Neural cell (in vitro differentiated cells): Measurements from ENCODE around the gene BMPR2. TPM values are rescaled to one million over a fixed set of nuclear protein-coding genes. Genes with fewer than 3 reads are reported as not detected.
"Not testable (repeated sequence)": the region's sequence is repeated elsewhere in the genome, so short reads cannot be mapped to it uniquely, and the experiment has no call there.

Experiments used
- H2AFZ ChIP-seq: fragments of 200-600, 300-800 bp; sonication (generic), shearing (Covaris generic); 2 replicates; pipeline ENCODE4 v1.6.0; 2014; ENCODE audit warnings: low read depth, mild to moderate bottlenecking, antibody characterized with exemption, low read length, moderate library complexity
- H3F3A ChIP-seq: fragments of 200-600 bp; shearing (Covaris generic); 2 replicates; pipeline ENCODE4 v1.6.1; 2016; ENCODE audit warnings: mild to moderate bottlenecking, moderate library complexity, mixed read lengths, antibody characterized with exemption, low read length; ENCODE audit not compliant: insufficient read depth, poor library complexity, severe bottlenecking
- H3K27ac ChIP-seq: fragments of 200-600, 300-800 bp; sonication (generic), shearing (Covaris generic); 2 replicates; pipeline ENCODE4 v1.5.1; 2014; ENCODE audit warnings: mild to moderate bottlenecking, low read length, moderate library complexity
- H3K27me3 ChIP-seq: fragments of 300-800, 200-600 bp; sonication (generic), shearing (Covaris generic); 2 replicates; pipeline ENCODE4 v1.6.0; 2014; ENCODE audit warnings: mild to moderate bottlenecking, low read depth, low read length, moderate library complexity; ENCODE audit not compliant: insufficient read depth
- H3K36me3 ChIP-seq: fragments of 300-800, 200-600 bp; sonication (generic), shearing (Covaris generic); 2 replicates; pipeline ENCODE4 v1.5.1; 2014; ENCODE audit warnings: mild to moderate bottlenecking, antibody characterized with exemption, low read length, moderate library complexity; ENCODE audit not compliant: insufficient read depth
- H3K4me2 ChIP-seq: fragments of 300-800, 200-600 bp; sonication (generic), shearing (Covaris generic); 2 replicates; pipeline ENCODE4 v1.6.0; 2014; ENCODE audit warnings: mild to moderate bottlenecking, low read length
- H3K4me3 ChIP-seq: fragments of 300-800, 200-600 bp; sonication (generic), shearing (Covaris generic); 2 replicates; pipeline ENCODE4 v1.5.1; 2014; ENCODE audit warnings: mild to moderate bottlenecking, low read length, moderate library complexity
- H3K79me2 ChIP-seq: fragments of 200-600 bp; shearing (Covaris generic); replicated peaks from 2 replicates; pipeline ENCODE4 v1.6.0; 2014; ENCODE audit warnings: mild to moderate bottlenecking, low read length, moderate library complexity; ENCODE audit not compliant: insufficient read depth
- H3K9ac ChIP-seq: fragments of 300-800, 200-600 bp; sonication (generic), shearing (Covaris generic); 2 replicates; pipeline ENCODE4 v1.6.1; 2016; ENCODE audit warnings: mild to moderate bottlenecking, low read length, mixed read lengths
- H3K9me2 ChIP-seq: fragments of 200-600 bp; shearing (Covaris generic); 2 replicates; pipeline ENCODE4 v1.6.1; 2016; ENCODE audit warnings: mild to moderate bottlenecking, low read length, mixed read lengths; ENCODE audit not compliant: insufficient read depth
- H3K9me3 ChIP-seq: fragments of 200-600, 300-800 bp; sonication (generic), shearing (Covaris generic); 2 replicates; pipeline ENCODE4 v1.6.1; 2016; ENCODE audit warnings: mild to moderate bottlenecking, mixed run types, low read length, moderate library complexity, mixed read lengths
- H4K20me1 ChIP-seq: fragments of 200-600 bp; shearing (Covaris generic); 2 replicates; pipeline ENCODE4 v1.6.1; 2016; ENCODE audit warnings: mild to moderate bottlenecking, mixed run types; ENCODE audit not compliant: insufficient read depth
- EP300 ChIP-seq: fragments of 450-650 bp; conservative IDR thresholded peaks from 2 replicates; pipeline ENCODE4 v1.6.1; 2014; ENCODE audit warnings: antibody characterized with exemption, mild to moderate bottlenecking, moderate library complexity; ENCODE audit not compliant: poor library complexity, severe bottlenecking
- EZH2 ChIP-seq: fragments of 200-600, 300-800 bp; shearing (Covaris generic), sonication (generic); IDR thresholded peaks from 2 replicates; pipeline ENCODE4 v1.6.1; 2014; ENCODE audit warnings: antibody characterized with exemption, low read length, borderline replicate concordance, mild to moderate bottlenecking; ENCODE audit not compliant: insufficient read depth, poor library complexity, severe bottlenecking
- MXI1 ChIP-seq: fragments of 450-650 bp; conservative IDR thresholded peaks from 2 replicates; pipeline ENCODE4 v1.6.1; 2014; ENCODE audit warnings: antibody characterized with exemption, mild to moderate bottlenecking; ENCODE audit not compliant: poor library complexity, severe bottlenecking
- POLR2AphosphoS5 ChIP-seq: IDR thresholded peaks from 2 replicates; pipeline ENCODE4 v1.6.1; 2012
- RAD21 ChIP-seq: fragments of 450-650 bp; conservative IDR thresholded peaks from 2 replicates; pipeline ENCODE4 v1.6.1; 2014; ENCODE audit warnings: antibody characterized with exemption, mild to moderate bottlenecking, moderate library complexity
- SMC3 ChIP-seq: fragments of 450-650 bp; conservative IDR thresholded peaks from 2 replicates; pipeline ENCODE4 v1.6.1; 2014; ENCODE audit warnings: antibody characterized with exemption, mild to moderate bottlenecking, moderate library complexity; ENCODE audit not compliant: poor library complexity
- TAF1 ChIP-seq: IDR thresholded peaks from 2 replicates; pipeline ENCODE4 v1.6.1; 2012; ENCODE audit warnings: low read depth
- polyA plus RNA-seq: library from polyadenylated mRNA; depleted of rRNA; stranded (reverse); fragments of >200 nt; gene quantifications from 2 replicates; pipeline ENCODE4 v1.2.3, GENCODE V29; 2014
- TF ChIP-seq, protein P1 (sequence below): IDR thresholded peaks from 2 replicates; pipeline ENCODE4 v1.6.1; 2012; ENCODE audit warnings: borderline replicate concordance
- TF ChIP-seq, protein P2 (sequence below): fragments of 450-650 bp; IDR thresholded peaks from 2 replicates; pipeline ENCODE4 v1.5.1; 2014; ENCODE audit warnings: antibody characterized with exemption, mild to moderate bottlenecking, moderate library complexity; ENCODE audit not compliant: poor library complexity, severe bottlenecking

Gene BMPR2
- polyA plus RNA-seq, 1 donor from 2014 or later: 18.4 TPM

DNA sequence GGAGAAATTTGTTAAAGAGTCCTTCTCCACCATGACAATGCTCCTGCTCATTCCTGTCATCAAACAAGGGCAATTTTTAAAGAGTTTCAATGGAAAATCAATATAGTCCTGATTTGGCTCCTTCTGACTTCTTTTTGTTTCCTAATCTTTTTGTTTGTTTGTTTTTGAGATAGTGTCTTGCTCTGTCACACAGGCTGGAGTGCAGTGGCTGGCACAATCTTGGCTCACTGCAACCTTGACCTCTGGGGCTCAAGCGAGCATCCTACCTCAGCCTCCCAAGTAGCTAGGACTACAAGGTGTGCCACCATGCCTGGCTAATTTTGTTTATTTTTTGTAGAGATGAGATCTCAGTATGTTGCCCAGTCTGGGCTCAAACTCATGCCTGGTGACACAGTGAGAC, 58.3 kb downstream of the BMPR2 start (continued):
- TF ChIP-seq MXI1: no peak

DNA sequence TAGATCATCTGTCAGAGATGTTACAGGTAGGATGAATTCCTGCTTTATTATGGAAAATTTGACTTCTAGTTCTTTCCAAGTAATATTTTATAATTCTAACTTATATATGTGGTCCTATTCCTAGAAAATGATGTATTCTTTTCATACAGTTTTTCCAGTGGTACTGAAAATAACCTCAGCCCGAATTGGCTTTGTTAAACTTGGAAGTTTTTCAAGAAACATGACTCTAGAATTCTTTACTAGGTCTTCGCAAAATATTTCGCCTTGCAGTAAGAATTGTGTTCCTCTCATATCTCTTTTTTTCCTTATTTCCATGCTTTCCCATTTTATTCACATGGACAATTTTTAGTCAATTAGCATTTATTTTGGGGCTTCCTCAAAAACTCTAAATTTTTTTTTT, 60.5 kb downstream of the BMPR2 start:
- no peak overlapping the region for H3K9ac ChIP-seq
- H3K27me3 ChIP-seq: no peaks in the 10 kb centered on the region
- no peaks in the 10 kb centered on the region for H3K36me3 ChIP-seq
- H3K79me2 ChIP-seq: peaks cover 20% of the 10 kb centered on the region
- no peak overlapping the region for H2AFZ ChIP-seq
- H4K20me1 ChIP-seq: no peaks in the 10 kb centered on the region
- H3K4me2 ChIP-seq: no peak overlapping the region
- no peak overlapping the region for H3K27ac ChIP-seq
- H3K4me3 ChIP-seq: no peak overlapping the region
- no peaks in the 10 kb centered on the region for H3K9me2 ChIP-seq
- H3F3A ChIP-seq: no peaks in the 10 kb centered on the region
- H3K9me3 ChIP-seq: no peaks in the 10 kb centered on the region
- TF ChIP-seq TAF1: no peak
- TF ChIP-seq EZH2: no peak
- TF ChIP-seq, protein P1, sequence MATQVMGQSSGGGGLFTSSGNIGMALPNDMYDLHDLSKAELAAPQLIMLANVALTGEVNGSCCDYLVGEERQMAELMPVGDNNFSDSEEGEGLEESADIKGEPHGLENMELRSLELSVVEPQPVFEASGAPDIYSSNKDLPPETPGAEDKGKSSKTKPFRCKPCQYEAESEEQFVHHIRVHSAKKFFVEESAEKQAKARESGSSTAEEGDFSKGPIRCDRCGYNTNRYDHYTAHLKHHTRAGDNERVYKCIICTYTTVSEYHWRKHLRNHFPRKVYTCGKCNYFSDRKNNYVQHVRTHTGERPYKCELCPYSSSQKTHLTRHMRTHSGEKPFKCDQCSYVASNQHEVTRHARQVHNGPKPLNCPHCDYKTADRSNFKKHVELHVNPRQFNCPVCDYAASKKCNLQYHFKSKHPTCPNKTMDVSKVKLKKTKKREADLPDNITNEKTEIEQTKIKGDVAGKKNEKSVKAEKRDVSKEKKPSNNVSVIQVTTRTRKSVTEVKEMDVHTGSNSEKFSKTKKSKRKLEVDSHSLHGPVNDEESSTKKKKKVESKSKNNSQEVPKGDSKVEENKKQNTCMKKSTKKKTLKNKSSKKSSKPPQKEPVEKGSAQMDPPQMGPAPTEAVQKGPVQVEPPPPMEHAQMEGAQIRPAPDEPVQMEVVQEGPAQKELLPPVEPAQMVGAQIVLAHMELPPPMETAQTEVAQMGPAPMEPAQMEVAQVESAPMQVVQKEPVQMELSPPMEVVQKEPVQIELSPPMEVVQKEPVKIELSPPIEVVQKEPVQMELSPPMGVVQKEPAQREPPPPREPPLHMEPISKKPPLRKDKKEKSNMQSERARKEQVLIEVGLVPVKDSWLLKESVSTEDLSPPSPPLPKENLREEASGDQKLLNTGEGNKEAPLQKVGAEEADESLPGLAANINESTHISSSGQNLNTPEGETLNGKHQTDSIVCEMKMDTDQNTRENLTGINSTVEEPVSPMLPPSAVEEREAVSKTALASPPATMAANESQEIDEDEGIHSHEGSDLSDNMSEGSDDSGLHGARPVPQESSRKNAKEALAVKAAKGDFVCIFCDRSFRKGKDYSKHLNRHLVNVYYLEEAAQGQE: no peak
- TF ChIP-seq RAD21: no peak
- TF ChIP-seq EP300: no peak
- no peak for TF ChIP-seq SMC3
- no peak for TF ChIP-seq POLR2AphosphoS5
- TF ChIP-seq MXI1: no peak
- TF ChIP-seq, protein P2, sequence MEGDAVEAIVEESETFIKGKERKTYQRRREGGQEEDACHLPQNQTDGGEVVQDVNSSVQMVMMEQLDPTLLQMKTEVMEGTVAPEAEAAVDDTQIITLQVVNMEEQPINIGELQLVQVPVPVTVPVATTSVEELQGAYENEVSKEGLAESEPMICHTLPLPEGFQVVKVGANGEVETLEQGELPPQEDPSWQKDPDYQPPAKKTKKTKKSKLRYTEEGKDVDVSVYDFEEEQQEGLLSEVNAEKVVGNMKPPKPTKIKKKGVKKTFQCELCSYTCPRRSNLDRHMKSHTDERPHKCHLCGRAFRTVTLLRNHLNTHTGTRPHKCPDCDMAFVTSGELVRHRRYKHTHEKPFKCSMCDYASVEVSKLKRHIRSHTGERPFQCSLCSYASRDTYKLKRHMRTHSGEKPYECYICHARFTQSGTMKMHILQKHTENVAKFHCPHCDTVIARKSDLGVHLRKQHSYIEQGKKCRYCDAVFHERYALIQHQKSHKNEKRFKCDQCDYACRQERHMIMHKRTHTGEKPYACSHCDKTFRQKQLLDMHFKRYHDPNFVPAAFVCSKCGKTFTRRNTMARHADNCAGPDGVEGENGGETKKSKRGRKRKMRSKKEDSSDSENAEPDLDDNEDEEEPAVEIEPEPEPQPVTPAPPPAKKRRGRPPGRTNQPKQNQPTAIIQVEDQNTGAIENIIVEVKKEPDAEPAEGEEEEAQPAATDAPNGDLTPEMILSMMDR: no peak

DNA sequence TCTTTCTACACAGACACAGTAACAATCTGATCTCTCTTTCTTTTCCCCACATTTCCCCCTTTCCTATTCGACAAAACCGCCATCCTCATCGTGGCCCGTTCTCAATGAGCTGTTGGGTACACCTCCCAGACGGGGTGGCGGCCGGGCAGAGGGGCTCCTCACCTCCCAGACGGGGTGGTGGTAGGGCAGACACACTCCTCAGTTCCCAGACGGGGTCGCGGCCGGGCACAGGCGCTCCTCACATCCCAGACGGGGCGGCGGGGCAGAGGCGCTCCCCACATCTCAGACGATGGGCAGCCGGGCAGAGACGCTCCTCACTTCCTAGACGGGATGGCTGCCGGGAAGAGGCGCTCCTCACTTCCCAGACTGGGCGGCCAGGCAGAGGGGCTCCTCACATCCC, 64.0 kb downstream of the BMPR2 start:
- not testable (repeated sequence) for H3K27ac ChIP-seq, H4K20me1 ChIP-seq, H3K9me3 ChIP-seq, H3K36me3 ChIP-seq, H3K27me3 ChIP-seq, H3K9me2 ChIP-seq, H3F3A ChIP-seq, H3K4me2 ChIP-seq, H2AFZ ChIP-seq, H3K9ac ChIP-seq, H3K4me3 ChIP-seq
- H3K79me2 ChIP-seq: peaks cover 21% of the 10 kb centered on the region
